ENCODE measurements around the gene RPL13.

GRCh38 chr16:89589241-89589926 lies 28.9 kb downstream of the RPL13 start:
- TF ChIP-seq CTCF (conservative IDR thresholded peaks at IDR 0.05; ENCODE audit: low read depth, low read length) (no peak), POLR2A (IDR thresholded peaks at IDR 0.05; ENCODE audit: low read depth, low read length) (no peak), ELK1 (IDR thresholded peaks at IDR 0.05; ENCODE audit: borderline replicate concordance, low read depth, low read length) (no peak), MAFK (IDR thresholded peaks at IDR 0.05; ENCODE audit: low read depth, low read length) (no peak), SMC3 (IDR thresholded peaks at IDR 0.05; ENCODE audit: low read depth, low read length) (no peak), FOS (IDR thresholded peaks at IDR 0.05; ENCODE audit: low read depth, low read length) (no peak), RAD21 (IDR thresholded peaks at IDR 0.05; ENCODE audit: low read length) (no peak), USF2 (IDR thresholded peaks at IDR 0.05; ENCODE audit: low read depth, low read length) (no peak), BHLHE40 (IDR thresholded peaks at IDR 0.05; ENCODE audit: low read depth, low read length) (no peak), CHD1 (IDR thresholded peaks at IDR 0.05; ENCODE audit: low read depth, low read length) (no peak)

Measured in IMR-90 (cell line).